ENCODE data around the gene WHRN.

The WHRN gene

GRCh38 chr9:114356792-114357191 lies 148.5 kb downstream of the WHRN start:
- no peak for DNase-seq

- no peak for DNase-seq
Observed at GRCh38 chr9:114355821-114356220, 149.5 kb downstream of the WHRN start.

Measured in SW 1271 (cell line).